SW480 (cell line): ENCODE results near the gene KLK1.
A peak's percentile ranks its signal among the peaks of the same experiment; 100 is the strongest.

Experiments
- DNase-seq: peaks from one replicate; pipeline ENCODE4 v3.0.0-alpha.2; 2016; ENCODE audit warnings: low spot score

Gene KLK1

GRCh38 chr19:50835785-50836542 is 12.4 kb upstream of the KLK1 start:
- peak; percentile 86 for DNase-seq

DNA sequence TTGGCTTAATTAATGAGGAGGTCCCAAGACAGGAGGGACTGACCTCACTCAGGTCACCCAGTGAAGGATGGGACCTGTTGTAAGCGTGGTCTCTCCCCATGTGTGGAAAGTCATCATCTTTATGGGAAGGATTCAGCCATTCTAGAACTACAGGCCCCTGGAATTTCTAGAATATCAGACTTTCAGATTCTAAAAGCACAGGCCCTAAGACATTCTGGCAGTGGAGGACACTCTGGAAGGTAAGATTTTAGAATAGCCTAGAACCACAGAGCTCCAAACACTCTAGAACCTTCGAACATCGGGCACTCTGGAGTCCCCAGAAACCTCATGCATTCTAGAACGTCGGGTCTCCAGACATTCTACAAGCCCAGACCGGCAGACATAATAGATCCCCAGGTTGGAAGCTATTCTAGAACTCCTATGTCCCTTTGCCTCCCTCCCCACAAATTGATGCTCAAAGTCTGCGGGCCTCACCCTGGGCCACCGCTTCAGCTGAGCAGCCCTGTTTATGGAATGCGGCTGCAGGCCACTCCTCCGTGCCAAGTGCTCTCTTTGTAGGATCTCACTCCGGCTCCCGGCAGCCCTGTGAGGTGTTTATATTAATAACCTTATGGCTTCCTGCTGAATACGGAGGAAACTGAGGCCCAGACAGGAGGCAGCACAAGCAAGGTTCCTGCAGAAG is 11.7 kb upstream of the KLK1 start:
- DNase-seq, result peak; percentile 65

DNA sequence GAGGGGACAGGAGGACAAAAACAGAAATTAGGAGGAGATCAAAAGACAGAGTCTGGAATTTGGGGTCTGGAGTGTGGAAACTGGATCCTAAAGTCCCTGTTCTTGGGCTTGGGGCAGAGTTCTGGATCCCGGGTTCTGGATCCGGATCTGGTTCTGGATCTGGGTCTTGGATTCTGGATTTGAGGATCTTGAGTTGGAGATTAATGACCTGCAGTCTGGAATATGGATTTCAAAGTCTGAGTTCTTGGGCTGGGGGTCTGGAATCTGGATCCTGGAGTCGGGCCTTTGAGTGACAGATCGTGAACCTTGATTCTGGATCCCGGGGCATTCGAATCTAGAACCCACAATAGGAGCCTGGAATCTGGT is 10.2 kb upstream of the KLK1 start:
- no peak for DNase-seq

- no peak for DNase-seq
Observed at GRCh38 chr19:50833117-50833801, 9.7 kb upstream of the KLK1 start, which contains the start of gene KLK15. Gene KLK15 (minus strand): TSS chr19:50833574. CDS start chr19:50831492, 2,082 bp downstream.

- no peak for DNase-seq
Observed at GRCh38 chr19:50832666-50833065, 9.1 kb upstream of the KLK1 start.

- no peak for DNase-seq
Observed at GRCh38 chr19:50831026-50831396, 7.4 kb upstream of the KLK1 start.

GRCh38 chr19:50830266-50831025 is 6.9 kb upstream of the KLK1 start:
- DNase-seq, result peak; percentile 96

DNA sequence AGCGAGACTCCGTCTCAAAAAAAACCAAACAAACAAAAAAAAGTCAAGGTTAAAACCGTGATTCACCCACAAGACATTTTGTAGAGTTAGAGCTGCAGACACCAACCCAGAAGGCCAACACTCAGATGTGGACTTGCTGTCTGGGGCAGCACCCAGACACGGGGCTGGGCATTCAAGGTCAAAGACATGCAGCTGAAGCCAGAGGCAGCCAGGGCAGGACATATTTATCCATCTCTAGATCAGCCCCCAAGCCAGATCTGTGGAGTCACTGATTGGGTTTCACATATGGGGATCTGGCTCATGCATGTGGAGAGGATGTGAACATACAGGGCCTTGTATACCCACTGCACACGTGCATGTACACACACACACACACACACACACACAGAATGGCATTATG is 6.2 kb upstream of the KLK1 start:
- DNase-seq, result peak; percentile 67

DNA sequence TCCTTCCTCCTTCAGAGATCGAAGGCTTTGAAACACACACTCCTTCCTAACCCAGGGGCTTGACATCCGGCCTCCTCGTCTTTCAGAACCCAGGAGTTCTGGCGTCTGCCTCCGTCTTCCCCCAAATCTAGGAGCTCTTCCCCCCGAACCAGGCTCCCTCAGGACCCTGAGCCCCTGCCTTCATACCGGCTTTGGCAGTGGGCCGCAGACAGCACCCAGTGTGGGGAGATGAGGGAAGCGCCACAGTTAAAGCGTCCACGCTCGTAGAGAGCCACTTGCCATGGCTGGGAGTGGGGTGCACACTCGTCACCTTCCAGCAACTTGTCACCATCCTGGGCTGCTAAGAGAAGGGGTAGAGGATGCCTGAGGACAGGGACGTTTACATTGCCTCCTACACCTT is 3.9 kb upstream of the KLK1 start:
- DNase-seq, result no peak

DNA sequence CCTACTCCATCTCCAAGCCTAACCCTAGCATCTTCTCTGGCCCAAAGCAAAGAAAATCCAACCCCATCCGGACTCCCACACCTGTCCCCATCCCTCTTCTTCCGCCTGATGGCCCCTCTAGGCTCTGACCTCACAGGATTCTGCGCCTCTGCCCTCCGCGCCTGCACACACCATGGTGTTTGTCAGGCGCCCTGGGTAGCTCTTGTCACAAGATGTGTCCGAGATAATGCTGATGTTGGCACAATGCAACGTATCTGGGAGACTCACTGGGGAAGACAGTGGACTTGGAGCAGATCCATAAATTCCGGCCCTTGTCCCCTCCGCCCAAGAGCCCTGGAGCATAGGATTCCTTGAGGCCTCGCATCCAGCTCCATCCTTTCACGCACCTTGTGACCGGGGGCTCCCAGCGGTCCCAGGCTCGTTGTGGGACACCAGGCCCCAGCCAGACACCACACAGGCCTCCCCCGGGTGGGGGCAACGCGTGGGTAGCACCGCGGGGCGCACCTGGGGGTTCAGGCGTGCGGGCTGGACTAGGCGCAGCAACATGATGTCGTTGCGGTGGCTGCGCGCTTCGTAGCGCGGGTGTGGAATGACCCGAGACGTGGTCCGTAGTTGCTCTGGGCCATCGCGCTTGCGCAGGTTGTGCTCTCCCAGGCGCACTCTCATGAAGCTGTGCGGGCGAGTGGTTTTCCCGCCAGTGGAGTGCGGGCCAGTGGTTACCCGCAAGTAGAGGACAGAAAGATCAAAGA is 3.1 kb upstream of the KLK1 start:
- no peak for DNase-seq

DNA sequence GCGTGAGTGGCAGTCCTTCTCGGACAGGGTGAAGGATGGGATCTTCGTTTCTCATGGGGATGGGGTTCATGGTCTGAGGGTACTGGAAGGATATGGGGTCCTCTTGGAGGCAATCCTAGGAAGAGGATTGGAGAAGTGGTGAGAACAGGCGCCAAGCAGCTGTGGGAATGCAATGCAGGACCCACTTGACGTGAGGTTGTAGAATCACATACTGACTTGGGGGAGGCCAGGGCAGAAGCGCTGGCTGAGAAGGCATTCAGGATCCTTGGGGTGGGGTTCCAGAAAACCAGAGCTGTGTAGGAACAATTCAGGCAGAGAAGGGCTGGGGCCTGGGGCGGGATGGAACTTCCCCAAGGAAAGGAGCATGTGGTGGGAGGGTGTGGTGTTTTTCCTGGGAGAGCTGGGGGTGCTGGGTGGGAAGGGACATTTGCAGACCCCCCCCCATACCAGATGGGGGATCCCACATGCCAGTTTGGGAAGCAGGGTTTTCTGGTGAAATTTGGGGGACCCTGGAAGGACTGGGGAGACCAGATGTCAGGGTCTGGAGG is 852 bp downstream of the KLK1 start:
- no peak for DNase-seq

GRCh38 chr19:50821622-50822021 is 2.0 kb downstream of the KLK1 start:
- DNase-seq, result no peak

DNA sequence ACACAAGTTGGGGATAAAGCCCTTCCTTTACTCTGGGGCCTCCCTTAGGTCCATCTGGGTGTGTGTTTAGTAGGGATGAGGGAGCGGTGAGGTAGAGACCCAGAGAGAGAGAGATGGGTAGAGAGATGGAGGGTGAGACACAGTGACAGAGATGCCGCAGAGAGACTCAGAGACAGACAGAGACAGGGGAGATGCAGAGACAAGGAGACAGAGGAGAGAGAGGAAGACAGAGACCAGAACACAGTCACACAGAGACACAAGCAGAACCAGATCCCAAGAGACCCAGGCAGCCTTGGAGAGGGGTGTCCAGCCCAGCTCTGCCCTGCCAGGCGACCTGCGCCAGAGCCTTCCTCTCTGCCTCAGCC is 2.4 kb downstream of the KLK1 start:
- no peak for DNase-seq

- DNase-seq, result no peak
Observed at GRCh38 chr19:50820549-50821247, 2.9 kb downstream of the KLK1 start.

DNA sequence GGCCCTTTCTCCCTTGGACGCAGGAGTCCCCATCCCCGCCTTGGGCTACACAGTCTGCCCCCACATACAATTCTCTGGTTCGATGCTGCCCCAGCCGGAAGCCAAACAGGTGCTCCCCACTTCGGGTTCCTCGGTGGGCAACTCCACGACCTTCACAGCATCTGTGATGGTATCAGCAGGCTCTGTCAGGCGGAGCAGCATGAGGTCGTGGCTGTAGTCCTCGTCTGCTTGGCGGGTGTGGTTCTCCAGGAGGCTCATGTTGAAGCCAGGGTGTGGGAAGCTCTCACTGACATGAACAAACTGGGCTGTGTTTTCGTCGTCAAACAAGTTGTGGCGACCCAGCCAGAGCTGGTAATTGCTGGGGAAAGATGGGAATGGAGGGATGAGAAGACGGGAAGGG is 3.5 kb downstream of the KLK1 start:
- DNase-seq, result peak; percentile 46

GRCh38 chr19:50819636-50820035 is 4.0 kb downstream of the KLK1 start:
- DNase-seq, result no peak

DNA sequence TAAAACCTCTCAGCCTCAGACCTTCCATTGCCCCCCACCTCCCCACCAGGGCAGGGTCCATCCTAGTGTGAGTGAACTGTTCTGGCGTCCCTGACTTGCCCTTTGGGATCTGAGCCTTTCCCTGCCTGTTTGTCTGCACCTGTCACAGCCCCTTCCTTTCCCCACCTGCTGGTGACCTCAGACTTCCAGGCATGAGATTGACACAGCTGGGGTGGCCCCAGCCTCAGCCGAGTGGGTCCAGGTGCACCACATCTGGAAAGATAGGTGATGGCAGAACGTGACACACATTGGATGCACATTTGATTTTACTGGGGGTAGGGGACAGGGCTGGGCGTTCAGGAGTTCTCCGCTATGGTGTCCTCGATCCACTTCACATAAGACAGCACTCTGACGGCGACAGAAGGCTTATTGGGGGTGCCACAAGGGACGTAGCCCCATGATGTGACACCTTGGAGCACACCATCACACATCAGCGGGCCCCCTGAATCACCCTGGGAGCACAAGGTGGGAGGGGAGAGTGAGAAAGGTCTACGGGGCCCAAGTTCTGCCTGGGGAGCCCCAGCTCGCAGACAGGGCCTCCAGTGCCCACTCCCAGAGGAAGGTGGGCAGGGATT is 4.6 kb downstream of the KLK1 start:
- peak; percentile 50 for DNase-seq

- DNase-seq, result peak; percentile 90
Observed at GRCh38 chr19:50817941-50818858, 5.4 kb downstream of the KLK1 start.

GRCh38 chr19:50815439-50815838 is 8.1 kb downstream of the KLK1 start:
- no peak for DNase-seq
